Stimulated activated CD4-positive, alpha-beta T cell treated with anti-CD3 and anti-CD28 coated beads, Interleukin-12 subunit alpha, Interleukin-12 subunit beta, amount 100 ng/mL, for 48 hours (primary cell): ENCODE data around the gene VARS2.

Experiments used
- DNase-seq, 3 donors: peaks; one replicate each; pipeline ENCODE4 v3.0.0-alpha.2; 2020; ENCODE audit warnings: low read depth in 2 of 3, low spot score in 1 of 3

The VARS2 gene

DNA sequence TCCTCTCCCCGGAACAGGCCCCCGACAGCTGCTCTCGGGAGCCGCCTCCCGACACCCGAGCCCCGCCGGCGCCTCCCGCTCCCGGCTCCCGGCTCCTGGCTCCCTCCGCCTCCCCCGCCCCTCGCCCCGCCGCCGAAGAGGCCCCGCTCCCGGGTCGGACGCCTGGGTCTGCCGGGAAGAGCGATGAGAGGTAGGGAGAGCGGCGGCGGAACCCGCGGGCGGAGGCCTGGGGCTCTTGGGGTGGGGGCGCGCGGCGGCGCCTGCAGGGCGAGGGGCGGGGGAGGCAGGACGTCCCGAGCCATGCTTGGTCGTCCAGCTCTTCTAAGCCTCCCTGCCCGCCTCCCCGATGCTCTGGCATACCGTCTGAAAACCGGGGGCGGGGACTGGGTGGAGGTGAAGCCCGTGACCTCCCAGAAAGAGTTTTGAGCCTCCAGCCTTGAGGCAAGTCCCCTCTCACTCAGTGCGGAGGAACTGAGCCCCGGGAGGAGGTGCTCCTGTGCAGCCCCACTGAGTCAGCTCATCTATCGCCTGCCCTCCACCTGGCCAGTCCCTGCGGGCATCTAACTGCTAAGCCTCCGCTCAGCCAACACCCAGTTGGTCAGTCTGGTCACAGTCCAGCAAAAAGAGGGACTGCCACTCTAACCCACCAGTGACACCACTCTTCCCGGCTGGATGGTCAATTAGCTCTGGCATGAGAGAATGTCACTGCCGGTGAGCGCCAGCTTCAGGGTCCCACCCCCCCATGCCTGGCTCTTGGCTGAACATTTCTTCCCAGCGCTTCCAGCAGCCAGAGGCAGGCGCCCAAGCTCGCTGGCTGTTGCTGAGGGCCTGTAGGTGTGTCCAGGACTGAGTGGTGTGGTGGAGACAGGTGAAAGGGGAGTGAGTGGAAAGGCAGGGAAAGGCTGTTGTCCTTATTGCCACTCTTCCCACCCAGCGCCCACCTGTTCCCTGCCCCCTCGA is 29.2 kb upstream of the VARS2 start:
- peak in 1 of 3 donors; percentile 29 for DNase-seq

DNA sequence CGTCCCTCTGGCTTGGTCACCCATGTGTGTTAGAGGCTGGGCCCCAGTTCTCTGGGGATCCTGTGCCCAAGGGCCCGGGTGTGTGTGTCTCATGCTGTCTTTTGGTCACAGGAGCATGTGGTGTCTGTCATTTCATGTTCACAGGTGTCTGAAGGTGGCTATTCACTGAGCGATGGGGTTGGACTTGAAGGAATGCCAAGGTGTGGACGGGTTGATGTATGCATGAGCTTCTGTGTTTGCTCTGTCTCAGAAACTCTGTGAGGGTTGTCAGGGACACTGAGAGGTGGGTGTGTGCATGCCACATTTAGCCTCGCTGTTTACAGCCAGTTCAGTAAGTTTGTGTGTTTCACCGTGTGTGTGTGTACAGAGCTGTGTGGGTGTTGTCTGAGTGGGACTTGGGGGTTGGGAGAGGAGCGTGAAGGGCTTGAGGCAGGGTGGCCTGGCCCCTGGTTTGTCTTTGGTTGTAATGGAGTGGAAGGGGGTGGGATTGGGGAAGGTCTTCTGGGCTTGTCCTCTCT is 28.5 kb upstream of the VARS2 start:
- no peak for DNase-seq

DNA sequence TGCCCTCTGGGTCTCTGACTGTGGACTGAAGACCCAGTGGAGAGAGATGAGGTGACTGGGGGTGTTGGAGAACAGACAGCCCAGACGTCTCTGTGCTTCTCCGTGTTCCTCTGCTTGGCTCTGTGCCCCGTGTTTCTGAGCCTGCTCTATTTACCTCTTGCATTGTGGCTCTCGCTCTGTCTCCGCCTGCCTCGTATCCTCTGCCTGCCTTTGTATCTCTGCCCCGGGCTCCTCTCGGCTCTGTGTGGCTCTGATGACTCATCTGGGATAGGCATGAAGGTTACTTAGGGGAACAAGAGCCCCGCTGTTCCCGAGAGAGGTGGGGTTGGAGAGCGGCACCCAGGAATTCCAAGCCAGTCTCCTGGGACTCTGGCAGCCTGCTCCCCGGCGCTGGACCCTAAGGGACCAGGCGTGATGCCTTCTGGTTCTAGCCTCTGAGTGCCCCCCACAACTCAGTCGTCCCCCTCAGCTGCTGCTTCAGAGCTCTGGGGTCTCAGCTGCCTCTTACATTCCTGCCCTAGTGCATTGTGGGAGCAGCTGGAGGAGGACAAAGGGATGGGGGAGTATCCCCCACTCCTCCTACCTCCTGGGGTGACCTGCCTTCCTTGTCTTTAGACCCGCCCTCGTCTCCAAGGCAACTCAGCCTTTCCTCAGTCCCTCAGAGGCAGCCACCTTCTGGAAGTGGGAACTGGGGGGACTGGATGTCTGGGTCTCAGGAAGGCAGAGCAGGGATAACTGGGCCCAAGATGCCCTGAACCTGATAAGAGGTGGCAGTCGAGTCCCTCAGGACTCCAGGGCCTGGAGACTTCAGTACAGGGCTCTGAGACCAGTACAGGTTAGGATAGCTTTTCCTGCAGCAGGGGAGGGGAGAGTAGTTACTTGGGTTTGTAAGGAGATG is 27.8 kb upstream of the VARS2 start:
- DNase-seq = no peak

DNA sequence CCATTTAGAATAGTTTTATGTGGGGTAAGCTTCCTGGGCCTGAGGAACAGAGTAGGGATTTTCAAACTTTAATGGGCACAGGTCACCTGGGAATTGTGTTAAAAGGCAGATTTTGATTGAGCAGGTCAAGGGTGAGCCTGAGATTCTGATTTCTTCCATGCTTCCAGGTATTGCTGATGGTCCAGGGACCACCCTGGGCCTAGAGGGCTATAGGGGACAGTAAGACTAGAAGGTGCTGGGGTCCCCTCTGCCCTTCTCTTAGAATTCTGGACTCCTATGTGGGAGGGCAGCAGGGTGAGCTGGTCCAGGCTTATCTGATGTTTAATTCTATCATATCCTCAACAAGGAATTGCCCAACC is 27.2 kb upstream of the VARS2 start:
- no peak for DNase-seq

DNA sequence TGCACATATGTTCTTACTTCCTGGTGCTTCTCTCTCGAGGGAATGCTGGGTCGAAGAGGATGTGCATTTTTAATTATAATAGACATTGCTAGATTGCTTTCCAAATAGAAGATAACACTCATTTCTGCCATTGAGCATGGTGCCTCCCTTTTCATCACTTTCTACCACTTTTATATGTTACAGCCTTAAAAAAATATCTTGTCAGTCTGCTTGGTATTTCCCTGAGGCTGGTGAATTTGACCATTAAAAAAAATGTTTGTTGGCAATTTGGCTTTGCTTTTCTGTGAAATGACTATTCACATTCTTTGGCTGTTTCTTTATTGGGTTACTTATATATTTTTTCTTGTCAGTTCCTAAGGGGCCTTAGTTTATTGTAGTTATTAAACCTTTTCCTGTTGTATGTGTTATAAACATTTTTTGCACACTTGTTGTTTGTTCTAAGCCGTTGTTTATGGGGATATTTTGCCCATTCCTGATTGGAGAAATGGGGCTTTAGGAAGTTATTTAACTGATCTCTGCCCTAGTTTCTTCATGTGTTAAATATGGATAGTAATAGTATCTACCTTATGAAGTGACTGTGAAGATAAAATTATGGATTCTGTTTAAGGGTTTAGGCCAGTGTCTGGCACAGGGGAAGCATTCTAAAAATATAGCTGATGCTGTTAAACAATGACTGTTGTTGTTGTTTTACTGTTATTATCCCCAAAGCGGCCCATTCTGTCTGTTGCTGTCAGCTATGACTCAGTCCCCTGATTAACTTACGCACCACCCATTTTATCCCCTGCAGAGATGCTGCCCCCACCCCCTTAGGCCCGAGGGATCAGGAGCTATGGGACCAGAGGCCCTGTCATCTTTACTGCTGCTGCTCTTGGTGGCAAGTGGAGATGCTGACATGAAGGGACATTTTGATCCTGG is 25.9 kb upstream of the VARS2 start:
- DNase-seq = no peak

DNA sequence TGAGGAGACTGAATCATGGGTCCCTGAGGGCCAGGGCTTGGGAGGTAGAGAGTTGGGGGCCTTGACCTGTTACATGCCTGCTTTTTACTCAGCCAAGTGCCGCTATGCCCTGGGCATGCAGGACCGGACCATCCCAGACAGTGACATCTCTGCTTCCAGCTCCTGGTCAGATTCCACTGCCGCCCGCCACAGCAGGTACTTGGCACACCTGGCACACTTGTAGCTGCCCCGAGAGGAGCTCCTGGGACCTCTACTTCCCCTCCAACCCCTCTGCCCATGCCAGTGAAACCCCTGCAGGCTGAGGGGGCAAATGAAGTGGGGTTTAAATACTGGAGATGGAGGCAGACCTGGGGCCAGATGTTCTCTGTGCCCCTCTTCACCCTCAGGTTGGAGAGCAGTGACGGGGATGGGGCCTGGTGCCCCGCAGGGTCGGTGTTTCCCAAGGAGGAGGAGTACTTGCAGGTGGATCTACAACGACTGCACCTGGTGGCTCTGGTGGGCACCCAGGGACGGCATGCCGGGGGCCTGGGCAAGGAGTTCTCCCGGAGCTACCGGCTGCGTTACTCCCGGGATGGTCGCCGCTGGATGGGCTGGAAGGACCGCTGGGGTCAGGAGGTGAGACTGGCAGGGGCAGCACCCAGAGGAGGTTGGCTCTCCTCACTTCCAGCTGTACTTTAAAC is 25.1 kb upstream of the VARS2 start:
- DNase-seq = no peak

DNA sequence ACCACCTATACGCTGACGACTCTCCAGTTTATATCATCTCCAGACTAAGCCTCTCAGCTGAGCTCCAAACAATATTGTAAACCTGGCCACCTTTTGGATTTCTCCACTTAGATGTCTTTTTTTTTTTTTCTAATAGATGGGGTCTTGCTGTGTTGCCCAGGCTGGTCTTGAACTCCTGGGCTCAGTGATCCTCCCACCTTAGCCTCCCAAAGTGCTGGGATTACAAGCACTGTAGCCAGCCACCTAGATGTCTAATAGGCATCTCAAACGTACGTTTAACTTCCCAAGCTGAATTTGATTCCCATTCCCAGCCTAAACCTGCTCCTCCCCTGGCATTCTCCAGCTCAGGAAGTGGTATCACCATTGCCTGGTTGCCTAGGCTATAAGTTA is 24.5 kb upstream of the VARS2 start:
- no peak for DNase-seq

DNA sequence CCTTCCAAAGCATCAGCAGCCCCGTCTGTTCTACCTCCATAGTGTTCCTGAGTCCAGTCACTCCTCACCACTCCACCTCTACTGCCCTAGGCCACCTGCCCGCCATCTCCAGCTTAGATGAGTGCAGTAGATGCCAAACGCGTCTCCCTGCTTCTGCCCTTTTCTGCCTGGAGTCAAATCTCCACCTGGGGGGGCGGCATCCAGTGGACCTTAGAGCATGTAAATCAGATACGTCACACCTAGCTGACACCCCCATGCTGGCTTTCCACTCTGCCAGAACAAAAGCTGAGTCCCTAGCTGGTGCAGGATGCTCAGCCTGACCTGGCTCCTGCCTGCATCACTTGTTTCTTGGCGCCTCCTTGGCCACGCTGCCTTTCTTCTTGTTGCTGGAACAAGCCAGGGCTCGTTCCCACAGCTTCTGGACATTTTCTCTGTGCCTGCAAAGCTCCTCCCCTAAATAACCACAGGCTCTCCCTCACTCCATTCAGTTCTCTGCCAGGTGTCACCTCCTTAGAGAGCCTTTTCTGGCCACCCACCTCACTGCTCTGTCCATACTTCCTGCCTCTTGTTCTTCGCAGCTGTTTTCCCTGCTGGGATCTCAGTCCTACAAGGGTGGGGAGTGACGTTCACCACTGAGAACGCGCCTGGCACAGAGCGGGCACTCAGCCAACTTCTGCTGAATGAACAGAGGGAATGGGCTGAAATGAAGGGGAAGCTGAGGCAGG is 24.0 kb upstream of the VARS2 start:
- no peak for DNase-seq

DNA sequence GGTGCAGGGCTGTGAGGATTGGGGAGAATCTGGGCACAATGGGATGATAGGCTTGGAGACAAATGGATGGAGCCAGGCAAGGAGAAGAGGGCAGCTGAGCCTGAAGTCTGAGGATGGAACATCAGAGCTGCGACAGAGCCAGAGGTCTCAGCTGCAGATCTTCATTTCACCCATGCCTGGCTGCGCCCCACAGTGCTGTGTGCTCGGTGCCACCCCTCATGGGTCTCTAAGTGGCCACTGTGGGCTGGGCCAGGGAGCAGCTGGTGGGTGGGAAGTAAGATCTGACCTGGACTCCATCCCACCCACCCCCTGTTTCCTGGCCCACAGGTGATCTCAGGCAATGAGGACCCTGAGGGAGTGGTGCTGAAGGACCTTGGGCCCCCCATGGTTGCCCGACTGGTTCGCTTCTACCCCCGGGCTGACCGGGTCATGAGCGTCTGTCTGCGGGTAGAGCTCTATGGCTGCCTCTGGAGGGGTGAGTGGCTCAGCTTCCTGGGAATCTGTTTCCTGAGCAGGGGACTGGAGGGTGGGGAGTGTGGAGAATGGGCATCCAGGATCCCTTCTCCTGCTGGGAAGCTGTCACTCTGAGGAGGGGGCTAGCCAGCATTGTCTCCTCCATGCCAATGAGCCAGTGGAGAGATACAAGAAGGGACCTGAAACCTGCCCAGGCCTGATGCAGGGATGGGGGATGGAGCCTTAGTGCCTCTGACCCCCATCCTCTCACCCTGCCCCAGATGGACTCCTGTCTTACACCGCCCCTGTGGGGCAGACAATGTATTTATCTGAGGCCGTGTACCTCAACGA is 23.2 kb upstream of the VARS2 start:
- no peak for DNase-seq

DNA sequence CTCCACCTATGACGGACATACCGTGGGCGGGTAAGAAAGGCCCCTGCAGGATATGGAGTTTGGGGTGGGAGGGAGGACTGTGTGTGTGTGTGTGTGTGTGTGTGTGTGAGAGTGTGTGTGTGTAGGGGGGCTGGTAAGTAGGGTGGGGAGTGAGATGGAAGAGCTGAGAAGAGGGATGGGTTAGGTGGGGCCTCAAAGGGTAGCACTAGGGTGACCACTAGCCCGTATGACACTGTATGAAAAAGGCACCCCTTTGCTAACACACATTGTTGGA is 22.7 kb upstream of the VARS2 start:
- DNase-seq = no peak

DNA sequence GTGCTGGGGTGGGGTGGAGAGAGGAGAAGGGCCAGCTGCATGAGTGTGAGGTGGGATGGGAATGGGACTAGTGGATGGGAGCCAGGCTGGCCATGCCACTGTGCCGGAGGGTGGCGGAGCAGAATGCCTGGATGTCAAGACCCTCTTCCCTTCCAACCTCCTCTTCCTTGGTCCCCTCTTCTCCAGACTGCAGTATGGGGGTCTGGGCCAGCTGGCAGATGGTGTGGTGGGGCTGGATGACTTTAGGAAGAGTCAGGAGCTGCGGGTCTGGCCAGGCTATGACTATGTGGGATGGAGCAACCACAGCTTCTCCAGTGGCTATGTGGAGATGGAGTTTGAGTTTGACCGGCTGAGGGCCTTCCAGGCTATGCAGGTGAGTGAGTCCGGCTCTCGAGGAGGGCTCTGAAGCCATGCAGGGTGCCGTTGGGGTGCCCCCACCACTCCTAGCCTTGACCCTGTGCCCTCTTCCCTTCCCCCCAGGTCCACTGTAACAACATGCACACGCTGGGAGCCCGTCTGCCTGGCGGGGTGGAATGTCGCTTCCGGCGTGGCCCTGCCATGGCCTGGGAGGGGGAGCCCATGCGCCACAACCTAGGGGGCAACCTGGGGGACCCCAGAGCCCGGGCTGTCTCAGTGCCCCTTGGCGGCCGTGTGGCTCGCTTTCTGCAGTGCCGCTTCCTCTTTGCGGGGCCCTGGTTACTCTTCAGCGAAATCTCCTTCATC is 22.1 kb upstream of the VARS2 start:
- no peak for DNase-seq

DNA sequence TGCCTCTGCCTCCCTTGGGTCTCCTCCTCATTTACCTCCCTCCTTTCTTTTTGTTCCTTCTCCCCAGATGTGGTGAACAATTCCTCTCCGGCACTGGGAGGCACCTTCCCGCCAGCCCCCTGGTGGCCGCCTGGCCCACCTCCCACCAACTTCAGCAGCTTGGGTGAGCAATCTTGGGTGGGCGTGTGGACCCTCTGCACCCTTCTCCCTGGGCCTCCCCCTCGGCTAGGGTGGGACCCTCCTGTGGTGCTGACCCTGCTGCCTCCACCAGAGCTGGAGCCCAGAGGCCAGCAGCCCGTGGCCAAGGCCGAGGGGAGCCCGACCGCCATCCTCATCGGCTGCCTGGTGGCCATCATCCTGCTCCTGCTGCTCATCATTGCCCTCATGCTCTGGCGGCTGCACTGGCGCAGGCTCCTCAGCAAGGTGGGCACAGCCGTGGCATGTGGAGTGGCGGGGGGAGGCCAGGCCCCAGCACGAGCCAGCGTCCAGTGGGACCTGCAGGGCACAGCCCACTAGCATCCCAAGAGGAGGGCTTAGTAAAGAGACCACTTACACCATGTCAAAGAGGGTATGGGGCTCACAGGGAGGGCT is 20.9 kb upstream of the VARS2 start:
- DNase-seq = no peak

DNA sequence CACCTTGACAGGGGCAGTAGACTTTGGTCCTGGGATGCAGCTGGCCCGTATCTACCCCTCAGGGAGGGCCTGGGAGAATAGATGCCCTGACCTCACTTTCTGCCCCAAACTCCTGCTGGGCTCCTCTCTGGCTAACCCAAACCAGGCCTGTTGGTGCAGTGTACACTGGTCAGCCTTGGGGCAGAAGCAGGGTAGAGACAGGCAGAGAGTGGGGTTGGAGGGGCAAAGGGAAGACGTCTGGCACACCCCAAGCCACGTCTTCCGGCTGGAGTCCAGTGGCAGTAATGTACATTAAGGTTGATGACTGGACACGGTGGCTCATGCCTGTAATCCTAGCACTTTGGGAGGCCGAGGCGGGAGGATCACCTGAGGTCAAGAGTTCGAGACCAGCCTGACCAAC is 20.4 kb upstream of the VARS2 start:
- no peak for DNase-seq

DNA sequence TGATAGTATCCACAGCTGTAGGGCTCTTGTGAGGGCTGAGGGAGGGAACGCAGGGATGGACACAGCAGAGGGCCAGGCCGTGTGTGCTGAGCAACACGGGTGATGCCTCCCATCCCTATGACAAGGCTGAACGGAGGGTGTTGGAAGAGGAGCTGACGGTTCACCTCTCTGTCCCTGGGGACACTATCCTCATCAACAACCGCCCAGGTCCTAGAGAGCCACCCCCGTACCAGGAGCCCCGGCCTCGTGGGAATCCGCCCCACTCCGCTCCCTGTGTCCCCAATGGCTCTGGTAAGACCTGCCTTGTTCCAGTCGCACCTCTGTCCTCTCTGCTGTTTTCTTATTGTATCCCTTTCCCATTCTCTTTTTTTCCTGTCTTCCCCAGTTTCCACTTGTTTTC is 19.7 kb upstream of the VARS2 start:
- DNase-seq = no peak

DNA sequence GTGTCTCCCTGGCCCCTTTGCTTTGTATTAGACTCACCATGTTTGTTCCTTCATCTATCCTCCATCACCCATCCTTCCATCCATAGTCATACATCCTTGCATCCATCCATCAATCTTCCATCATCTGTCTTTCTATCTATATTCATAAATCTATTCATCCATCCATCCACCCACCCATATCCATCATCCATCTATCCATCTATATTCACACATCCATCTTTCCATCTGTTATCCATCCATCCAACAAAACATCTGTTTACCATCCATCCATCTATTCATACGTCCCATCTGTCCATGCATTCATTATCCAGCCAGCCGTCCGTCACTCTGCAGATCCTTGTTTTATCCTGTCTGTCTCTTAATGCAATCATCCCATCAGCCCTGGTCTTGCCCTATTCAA is 19.1 kb upstream of the VARS2 start:
- DNase-seq = no peak

DNA sequence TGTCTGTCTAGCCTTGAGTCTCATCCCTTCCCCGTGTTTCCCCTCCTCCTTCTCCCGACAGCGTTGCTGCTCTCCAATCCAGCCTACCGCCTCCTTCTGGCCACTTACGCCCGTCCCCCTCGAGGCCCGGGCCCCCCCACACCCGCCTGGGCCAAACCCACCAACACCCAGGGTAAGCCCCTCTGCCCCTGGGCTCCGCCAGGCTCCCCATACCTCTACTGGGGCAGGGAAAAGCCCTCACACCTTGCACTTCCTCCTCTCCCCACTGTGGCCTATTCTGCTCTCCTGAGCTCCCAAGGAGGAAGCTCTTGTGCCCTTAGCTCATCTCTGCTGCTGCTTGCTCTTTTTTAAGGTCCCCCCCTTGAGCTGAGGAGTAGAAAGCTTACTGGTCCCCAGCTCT is 18.7 kb upstream of the VARS2 start:
- DNase-seq = no peak

DNA sequence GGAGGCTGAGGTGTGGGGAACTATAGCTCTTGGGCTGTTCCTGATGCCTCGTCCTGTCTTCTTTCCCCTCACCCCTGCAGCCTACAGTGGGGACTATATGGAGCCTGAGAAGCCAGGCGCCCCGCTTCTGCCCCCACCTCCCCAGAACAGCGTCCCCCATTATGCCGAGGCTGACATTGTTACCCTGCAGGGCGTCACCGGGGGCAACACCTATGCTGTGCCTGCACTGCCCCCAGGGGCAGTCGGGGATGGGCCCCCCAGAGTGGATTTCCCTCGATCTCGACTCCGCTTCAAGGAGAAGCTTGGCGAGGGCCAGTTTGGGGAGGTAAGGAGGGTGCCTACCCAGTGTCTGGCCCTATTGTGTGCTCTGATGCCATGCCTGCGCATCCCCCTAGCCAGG is 17.5 kb upstream of the VARS2 start:
- DNase-seq = no peak

DNA sequence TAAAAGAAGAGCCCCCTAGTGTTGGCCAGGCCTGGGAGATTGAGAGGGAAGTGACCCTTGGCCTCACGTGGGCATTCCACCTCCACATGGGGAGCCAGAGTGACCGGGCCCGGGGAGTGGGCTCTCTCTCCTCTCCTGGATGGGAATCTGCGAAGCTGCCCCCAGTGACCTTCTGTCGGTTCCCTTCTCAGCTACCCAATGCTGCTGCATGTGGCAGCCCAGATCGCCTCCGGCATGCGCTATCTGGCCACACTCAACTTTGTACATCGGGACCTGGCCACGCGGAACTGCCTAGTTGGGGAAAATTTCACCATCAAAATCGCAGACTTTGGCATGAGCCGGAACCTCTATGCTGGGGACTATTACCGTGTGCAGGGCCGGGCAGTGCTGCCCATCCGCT is 16.2 kb upstream of the VARS2 start:
- no peak for DNase-seq
